SK-N-SH treated with all-trans-retinoic acid at 6 μM for 48 hours (cell line): Measurements from ENCODE around the gene CHDH.

ENCODE experiments used
- CREB5 ChIP-seq: fragments of 250-450 bp; sonication (Bioruptor Pico); IDR thresholded peaks from 2 replicates; pipeline ENCODE4 v1.5.1; 2020; ENCODE audit warnings: low read depth, mild to moderate bottlenecking, moderate library complexity
- CSDC2 ChIP-seq: fragments of 250-450 bp; sonication (Bioruptor Pico); IDR thresholded peaks from 2 replicates; pipeline ENCODE4 v1.5.0; 2020; ENCODE audit warnings: mild to moderate bottlenecking, moderate library complexity
- OSR1 ChIP-seq: fragments of 250-450 bp; sonication (Bioruptor Pico); IDR thresholded peaks from 2 replicates; pipeline ENCODE4 v1.8.0; 2022; ENCODE audit warnings: moderate library complexity, mild to moderate bottlenecking, inconsistent platforms
- SNAI2 ChIP-seq: fragments of 250-450 bp; sonication (Bioruptor Pico); IDR thresholded peaks from 2 replicates; pipeline ENCODE4 v1.5.0; 2020; ENCODE audit warnings: mild to moderate bottlenecking, moderate library complexity
- TOX ChIP-seq: fragments of 250-450 bp; sonication (Bioruptor Pico); IDR thresholded peaks from 2 replicates; pipeline ENCODE4 v1.8.0; 2021; ENCODE audit warnings: mild to moderate bottlenecking, moderate library complexity, borderline replicate concordance
- ZNF565 ChIP-seq: fragments of 450-650 bp; formaldehyde crosslinking; conservative IDR thresholded peaks from 2 replicates; pipeline ENCODE4 v1.5.0; 2020; ENCODE audit warnings: low read depth, mild to moderate bottlenecking, moderate library complexity

DNA sequence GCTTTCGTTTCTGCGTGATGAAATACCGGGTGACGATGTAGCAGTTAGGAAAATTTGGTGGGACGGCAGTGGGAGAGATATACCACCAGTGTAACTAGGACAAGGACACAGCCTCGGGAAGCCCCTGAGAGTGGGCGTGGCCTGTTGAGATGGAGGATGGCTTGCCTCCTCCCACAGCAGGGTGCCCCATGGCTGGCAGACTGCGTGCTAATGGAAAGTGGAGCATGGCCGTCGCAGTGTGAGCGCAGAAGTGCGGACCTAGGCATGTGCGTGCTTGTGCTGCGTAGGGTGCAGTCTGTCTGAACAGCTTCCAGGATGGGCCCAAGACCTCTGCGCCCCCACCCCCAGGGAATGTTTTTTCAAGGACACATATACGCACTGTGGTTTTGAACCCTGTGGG is 56.8 kb downstream of the CHDH start:
- TF ChIP-seq SNAI2 (CRISPR knock-in tag), result no peak
- no peak for TF ChIP-seq ZNF565 (CRISPR knock-in tag)
- no peak for TF ChIP-seq TOX (CRISPR knock-in tag)
- no peak for TF ChIP-seq OSR1 (CRISPR knock-in tag)
- TF ChIP-seq CREB5 (CRISPR knock-in tag), result no peak
- no peak for TF ChIP-seq CSDC2 (CRISPR knock-in tag)
